ENCODE data around the gene FNDC11.

GRCh38 chr20:63590218-63591146 lies 36.5 kb downstream of the FNDC11 start:
- no peak for TF ChIP-seq CTCF (IDR thresholded peaks at IDR 0.05)
- TF ChIP-seq POLR2A (IDR thresholded peaks at IDR 0.05) = no peak
